Endodermal cell (in vitro differentiated cells): ENCODE measurements around the gene STOX2. TPM values are rescaled to one million over a fixed set of nuclear protein-coding genes. Genes with fewer than 3 reads are reported as not detected.
A peak's percentile ranks its signal among the peaks of the same experiment; 100 is the strongest.

Experiments used
- DNase-seq: peaks from one replicate; pipeline ENCODE4 v3.0.0-alpha.2; 2017
- H3K27ac ChIP-seq: 2 replicates; pipeline ENCODE4 v1.5.1; 2013; ENCODE audit warnings: mild to moderate bottlenecking, low read depth, low read length, moderate library complexity
- H3K27me3 ChIP-seq: 2 replicates; pipeline ENCODE4 v1.6.1; 2013; ENCODE audit warnings: mild to moderate bottlenecking, low read length, moderate library complexity; ENCODE audit not compliant: insufficient read depth, control insufficient read depth, poor library complexity, severe bottlenecking
- H3K36me3 ChIP-seq: 2 replicates; pipeline ENCODE4 v1.7.0; 2013; ENCODE audit warnings: mild to moderate bottlenecking, low read length, moderate library complexity; ENCODE audit not compliant: control insufficient read depth, insufficient read depth
- H3K4me1 ChIP-seq: one replicate; pipeline ENCODE4 v1.7.0; 2013; ENCODE audit warnings: low read length; ENCODE audit not compliant: control insufficient read depth, insufficient read depth
- H3K4me3 ChIP-seq: 2 replicates; pipeline ENCODE4 v1.5.1; 2013; ENCODE audit warnings: mild to moderate bottlenecking, low read length, moderate library complexity
- H3K9ac ChIP-seq: 2 replicates; pipeline ENCODE4 v1.6.1; 2013; ENCODE audit warnings: mild to moderate bottlenecking, low read length, moderate library complexity; ENCODE audit not compliant: poor library complexity, severe bottlenecking; ENCODE audit errors: extremely low read depth
- H3K9me3 ChIP-seq: 2 replicates; pipeline ENCODE4 v1.6.1; 2013; ENCODE audit warnings: mild to moderate bottlenecking, low read length, moderate library complexity; ENCODE audit not compliant: control insufficient read depth
- H3K27ac Mint-ChIP-seq: 2 replicates; pipeline ENCODE4 v1.8.0; 2020; ENCODE audit warnings: mixed read lengths
- H3K27me3 Mint-ChIP-seq: 2 replicates; pipeline ENCODE4 v1.8.0; 2021; ENCODE audit warnings: mild to moderate bottlenecking, mixed read lengths; ENCODE audit not compliant: insufficient read depth
- H3K36me3 Mint-ChIP-seq: 2 replicates; pipeline ENCODE4 v1.8.0; 2020; ENCODE audit warnings: low read depth, mixed read lengths
- H3K4me1 Mint-ChIP-seq: 2 replicates; pipeline ENCODE4 v1.8.0; 2020; ENCODE audit warnings: mixed read lengths
- H3K4me3 Mint-ChIP-seq: 2 replicates; pipeline ENCODE4 v1.8.0; 2020; ENCODE audit warnings: mild to moderate bottlenecking, moderate library complexity, mixed read lengths
- H3K9me3 Mint-ChIP-seq: 2 replicates; pipeline ENCODE4 v1.8.0; 2020; ENCODE audit warnings: mild to moderate bottlenecking, mixed read lengths
- CTCF ChIP-seq: fragments of 200-600 bp; sonication (generic); conservative IDR thresholded peaks from 2 replicates; pipeline ENCODE4 v1.5.0; 2021; ENCODE audit warnings: antibody characterized with exemption, mild to moderate bottlenecking
- WGBS, 2 experiments: methylation state at CpG; one replicate each; pipeline versions ENCODE4 v1.1.5 to v1.1.7; 2013; ENCODE audit warnings: missing lambda C conversion rate in 2 of 2, mixed read lengths in 1 of 2; ENCODE audit not compliant: insufficient coverage in 1 of 2, insufficient read length in 1 of 2; 5-methylcytosine and 5-hydroxymethylcytosine counted together
- total RNA-seq, 2 donors: library from RNA; stranded (reverse); fragmentation: NEBNext Ultra II Directional in 1 of 2; extraction: Animal tissue kit (Norgen Biotek cat#: 25700) in 1 of 2; gene quantifications; 2 replicates in 1 of 2; 3 replicates in 1 of 2; pipeline ENCODE4 v1.2.1, GENCODE V29; 2021

STOX2 gene
- total RNA-seq, 2 donors from 2014 or later, result 8.5 to 13.1 TPM

- H3K27ac ChIP-seq, result peak overlapping the region; percentile 76
- H3K4me3 Mint-ChIP-seq, result peak overlapping the region; percentile 59
Measured at GRCh38 chr4:183906489-183906738, 1.3 kb downstream of the STOX2 start.

GRCh38 chr4:183906739-183907651 lies 1.9 kb downstream of the STOX2 start:
- Histone ChIP-seq H3K36me3 (no peaks in the 10 kb centered on the region), H3K9me3 (no peaks in the 10 kb centered on the region), H3K4me1 (no peaks in the 10 kb centered on the region), H3K4me3 (peak overlapping the region; percentile 88), H3K9ac (peak overlapping the region; percentile 41), H3K27me3 (peaks cover 24% of the 10 kb centered on the region), H3K27ac (peak overlapping the region; percentile 76)
- Mint-ChIP-seq H3K36me3 (no peaks in the 10 kb centered on the region), H3K27me3 (peaks cover 19% of the 10 kb centered on the region), H3K4me3 (peak overlapping the region; percentile 59), H3K4me1 (peaks cover 18% of the 10 kb centered on the region), H3K27ac (no peak overlapping the region), H3K9me3 (peaks cover 10% of the 10 kb centered on the region)
- WGBS, 2 experiments, result 0 to 1% methylated on average over 13 to 52 of the region's 54 CpGs
- DNase-seq, result peak; percentile 80
- TF ChIP-seq CTCF, result no peak

More at GRCh38 chr4:183906489-183906738, 1.3 kb downstream of the STOX2 start:
- H3K9me3 ChIP-seq, result no peaks in the 10 kb centered on the region
- peaks cover 24% of the 10 kb centered on the region for H3K27me3 ChIP-seq
- no peaks in the 10 kb centered on the region for H3K36me3 ChIP-seq
- 0% methylated on average over 25 of the region's 25 CpGs; no CpG with 5 or more reads in 1 of the 2 experiments for WGBS, 2 experiments
- H3K4me1 ChIP-seq, result no peaks in the 10 kb centered on the region
- DNase-seq, result peak; percentile 83
- H3K4me3 ChIP-seq, result peak overlapping the region; percentile 88
- H3K27me3 Mint-ChIP-seq, result peaks cover 19% of the 10 kb centered on the region
- no peaks in the 10 kb centered on the region for H3K36me3 Mint-ChIP-seq
- peaks cover 10% of the 10 kb centered on the region for H3K9me3 Mint-ChIP-seq
- no peak overlapping the region for H3K27ac Mint-ChIP-seq
- TF ChIP-seq CTCF, result no peak
- H3K9ac ChIP-seq, result peak overlapping the region; percentile 41
- peaks cover 18% of the 10 kb centered on the region for H3K4me1 Mint-ChIP-seq

- no peaks in the 10 kb centered on the region for H3K4me1 ChIP-seq
- no peaks in the 10 kb centered on the region for H3K9me3 ChIP-seq
- no peak for DNase-seq
- H3K9ac ChIP-seq, result no peak overlapping the region
- no peaks in the 10 kb centered on the region for H3K36me3 ChIP-seq
- peak overlapping the region; percentile 88 for H3K4me3 ChIP-seq
- TF ChIP-seq CTCF, result no peak
- Mint-ChIP-seq H3K9me3 (peaks cover 5% of the 10 kb centered on the region), H3K27me3 (peaks cover 19% of the 10 kb centered on the region), H3K36me3 (no peaks in the 10 kb centered on the region), H3K4me1 (peaks cover 18% of the 10 kb centered on the region), H3K27ac (no peak overlapping the region), H3K4me3 (peak overlapping the region; percentile 59)
- H3K27ac ChIP-seq, result no peak overlapping the region
- H3K27me3 ChIP-seq, result peaks cover 24% of the 10 kb centered on the region
- WGBS, 2 experiments, result 22 to 29% methylated on average over 7 to 10 of the region's 10 CpGs
Measured at GRCh38 chr4:183907871-183908683, 3.0 kb downstream of the STOX2 start.
